ENCODE data around the gene NTN5. TPM values are rescaled to one million over a fixed set of nuclear protein-coding genes. Genes with fewer than 3 reads are reported as not detected.
"Not testable (repeated sequence)": the region's sequence is repeated elsewhere in the genome, so short reads cannot be mapped to it uniquely, and the experiment has no call there.

NTN5 gene
- total RNA-seq, 1 donor from 2014 or later = 0.81 TPM

DNA sequence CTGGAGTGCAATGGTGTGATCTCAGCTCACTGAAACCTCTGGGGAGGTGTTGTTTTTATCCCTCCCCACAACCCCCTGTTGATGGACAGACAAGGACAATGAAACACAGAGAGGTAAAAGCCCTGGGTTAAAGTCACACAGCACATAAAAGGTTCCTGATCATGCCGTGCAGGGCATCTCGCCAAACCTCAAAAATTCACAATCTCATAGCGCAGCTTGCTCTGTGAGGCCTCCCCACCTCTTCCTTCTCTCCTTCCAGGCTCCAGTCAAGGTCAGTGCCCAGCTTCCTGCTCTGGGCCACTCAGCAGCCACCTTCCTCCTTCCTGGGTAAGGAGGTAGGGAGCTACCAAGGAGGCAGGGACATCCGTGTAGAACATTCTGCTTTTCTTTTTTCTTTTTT lies 25.2 kb upstream of the NTN5 start:
- intact Hi-C loops (cut with micrococcal nuclease) = no loop called here

- intact Hi-C loops (cut with micrococcal nuclease) = no loop called here
These were observed 23.7 kb upstream of the NTN5 start for GRCh38 chr19:48696353-48697010.

DNA sequence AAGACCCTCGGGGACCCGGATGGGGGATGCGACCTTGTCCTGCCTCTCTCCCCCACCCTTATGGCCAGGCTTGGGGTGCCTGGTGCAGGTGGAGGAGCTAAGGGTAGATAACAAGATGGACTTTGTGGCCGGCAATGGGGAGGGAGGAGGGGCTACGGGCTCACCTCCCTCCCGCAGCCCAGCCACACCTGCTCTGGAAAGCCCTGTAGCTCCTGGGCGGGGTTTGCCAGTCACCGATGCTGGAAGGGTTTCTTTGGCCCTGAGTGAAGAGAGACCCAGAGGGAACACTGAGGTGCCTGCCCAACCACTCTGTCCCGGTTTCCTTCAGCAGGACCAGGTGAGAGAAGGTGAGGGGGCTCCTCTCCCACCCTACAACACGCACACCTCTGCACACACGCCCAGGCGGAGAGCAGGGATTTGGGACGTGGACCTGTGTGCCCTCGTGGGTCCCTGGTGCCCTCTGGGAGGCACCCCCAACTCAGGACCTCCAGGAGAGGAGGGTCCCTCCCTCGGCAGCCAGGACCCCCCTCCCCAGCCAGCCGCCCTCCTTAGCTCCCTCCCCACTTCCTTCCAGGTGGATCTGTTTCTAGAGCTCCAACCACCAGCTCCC lies 23.0 kb upstream of the NTN5 start, which contains the start of gene FUT2:
Gene FUT2 (plus strand): TSS at position 229 of the 610 bp plus-strand sequence. CDS start 6,986 bp downstream, outside the sequence.
- intact Hi-C loops (cut with micrococcal nuclease) = no loop called here

- intact Hi-C loops (cut with micrococcal nuclease) = not testable (repeated sequence)
These were observed 20.8 kb upstream of the NTN5 start for GRCh38 chr19:48693629-48694028.

DNA sequence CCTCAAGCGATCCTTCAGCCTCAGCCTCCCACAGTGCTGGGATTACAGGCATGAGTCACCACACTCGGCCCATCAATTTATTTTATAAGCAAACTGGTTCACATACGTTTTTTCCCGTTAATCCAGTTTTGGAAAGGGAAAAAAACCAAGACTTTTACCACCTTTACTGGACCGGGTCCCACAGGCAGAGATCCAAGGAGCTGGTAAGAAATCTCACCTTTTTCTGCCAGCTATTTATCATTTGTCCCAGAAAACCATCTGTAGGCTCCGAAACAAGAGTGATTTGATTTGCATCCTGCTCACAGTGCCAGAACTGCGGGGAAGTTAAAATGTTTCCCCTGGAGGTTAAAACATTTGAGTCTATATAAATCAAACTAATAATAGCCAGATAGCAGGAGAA lies 16.6 kb upstream of the NTN5 start:
- intact Hi-C loops (cut with micrococcal nuclease) = no loop called here

DNA sequence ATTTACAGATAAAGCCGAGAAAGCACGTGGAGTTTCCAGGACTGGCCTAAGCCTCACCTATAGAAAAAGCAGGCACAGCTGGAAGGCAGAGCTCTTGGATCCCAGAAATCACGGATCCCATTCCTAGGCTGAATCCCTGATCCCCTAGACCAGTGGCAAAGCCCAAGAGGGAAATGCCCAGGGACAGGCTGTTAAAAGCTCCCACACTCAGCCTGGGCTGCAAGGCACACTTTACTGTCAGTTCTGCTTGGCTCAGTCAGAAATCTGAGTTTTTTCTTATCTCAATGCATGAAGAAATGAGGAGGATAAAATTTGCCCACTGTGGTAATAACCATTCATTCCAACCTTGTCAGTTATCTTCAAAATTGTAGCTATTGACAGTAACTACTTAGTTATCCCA lies 15.0 kb upstream of the NTN5 start:
- intact Hi-C loops (cut with micrococcal nuclease) = no loop called here

DNA sequence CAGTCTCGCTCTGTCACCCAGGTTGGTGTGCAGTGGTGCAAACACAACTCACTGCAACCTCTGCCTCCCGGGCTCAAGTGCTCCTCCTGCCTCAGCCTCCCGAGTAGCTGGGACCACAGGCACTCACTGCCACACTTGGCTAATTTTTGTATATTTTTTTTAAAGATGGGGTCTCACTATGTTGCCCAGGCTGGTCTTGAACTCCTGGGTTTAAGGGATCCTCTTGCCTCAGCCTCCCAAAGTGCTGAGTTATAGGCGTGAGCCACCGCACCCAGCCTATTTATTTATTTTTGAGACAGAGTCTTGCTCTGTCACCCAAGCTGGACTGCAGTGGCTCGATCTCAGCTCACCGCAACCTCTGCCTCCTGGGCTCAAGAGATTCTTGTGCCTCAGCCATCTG lies 13.8 kb upstream of the NTN5 start:
- intact Hi-C loops (cut with micrococcal nuclease) = not testable (repeated sequence)

GRCh38 chr19:48686088-48686487 lies 13.3 kb upstream of the NTN5 start:
- intact Hi-C loops (cut with micrococcal nuclease) = no loop called here

GRCh38 chr19:48685583-48685982 lies 12.8 kb upstream of the NTN5 start:
- intact Hi-C loops (cut with micrococcal nuclease) = no loop called here

- intact Hi-C loops (cut with micrococcal nuclease) = no loop called here
These were observed 10.5 kb upstream of the NTN5 start for GRCh38 chr19:48683349-48683748.

- intact Hi-C loops (cut with micrococcal nuclease) = no loop called here
These were observed 8.3 kb upstream of the NTN5 start for GRCh38 chr19:48681127-48681470.

- intact Hi-C loops (cut with micrococcal nuclease) = no loop called here
These were observed 7.8 kb upstream of the NTN5 start for GRCh38 chr19:48680436-48681126.

- intact Hi-C loops (cut with micrococcal nuclease) = not testable (repeated sequence)
These were observed 7.2 kb upstream of the NTN5 start for GRCh38 chr19:48680006-48680405.

DNA sequence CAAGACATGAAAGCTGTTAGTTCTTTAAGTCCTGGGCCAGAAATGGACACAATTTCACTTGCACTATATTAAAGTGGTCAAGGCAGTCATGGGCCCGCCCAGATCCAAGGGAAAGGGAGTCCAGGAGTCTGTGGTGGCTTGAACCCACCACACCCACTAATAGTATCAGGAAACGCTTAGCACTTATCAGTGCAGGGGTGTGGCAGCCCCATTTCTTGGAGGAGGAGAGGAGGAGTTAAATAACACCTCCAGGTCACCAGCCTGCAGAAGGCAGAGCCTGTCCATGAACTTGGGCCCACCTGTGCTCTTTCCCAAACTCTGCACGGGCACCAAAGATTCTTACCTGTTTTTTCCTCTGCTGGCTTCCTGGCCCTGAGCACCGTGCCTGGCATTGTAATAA lies 5.4 kb upstream of the NTN5 start:
- intact Hi-C loops (cut with micrococcal nuclease) = no loop called here

DNA sequence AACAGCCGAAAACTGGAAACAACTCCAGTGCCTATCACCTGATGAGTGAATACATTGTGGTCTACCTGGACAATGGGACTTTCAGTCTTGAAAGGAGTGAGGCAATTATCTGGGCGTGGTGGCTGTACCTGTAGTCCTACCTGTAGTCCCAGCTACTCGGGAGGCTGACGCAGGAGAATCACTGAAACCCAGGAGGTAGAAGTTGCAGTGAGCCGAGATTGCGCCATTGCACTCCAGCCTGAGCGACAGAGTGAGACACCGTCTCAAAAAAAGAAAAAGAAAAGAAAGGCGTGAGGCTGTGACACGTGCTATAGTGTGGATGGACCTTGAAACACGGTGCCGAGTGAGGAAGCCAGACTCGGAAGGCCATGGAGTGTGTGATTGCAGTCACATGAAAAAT lies 4.1 kb upstream of the NTN5 start:
- intact Hi-C loops (cut with micrococcal nuclease) = no loop called here

- intact Hi-C loops (cut with micrococcal nuclease) = no loop called here
These were observed 3.7 kb upstream of the NTN5 start for GRCh38 chr19:48676487-48676886.

DNA sequence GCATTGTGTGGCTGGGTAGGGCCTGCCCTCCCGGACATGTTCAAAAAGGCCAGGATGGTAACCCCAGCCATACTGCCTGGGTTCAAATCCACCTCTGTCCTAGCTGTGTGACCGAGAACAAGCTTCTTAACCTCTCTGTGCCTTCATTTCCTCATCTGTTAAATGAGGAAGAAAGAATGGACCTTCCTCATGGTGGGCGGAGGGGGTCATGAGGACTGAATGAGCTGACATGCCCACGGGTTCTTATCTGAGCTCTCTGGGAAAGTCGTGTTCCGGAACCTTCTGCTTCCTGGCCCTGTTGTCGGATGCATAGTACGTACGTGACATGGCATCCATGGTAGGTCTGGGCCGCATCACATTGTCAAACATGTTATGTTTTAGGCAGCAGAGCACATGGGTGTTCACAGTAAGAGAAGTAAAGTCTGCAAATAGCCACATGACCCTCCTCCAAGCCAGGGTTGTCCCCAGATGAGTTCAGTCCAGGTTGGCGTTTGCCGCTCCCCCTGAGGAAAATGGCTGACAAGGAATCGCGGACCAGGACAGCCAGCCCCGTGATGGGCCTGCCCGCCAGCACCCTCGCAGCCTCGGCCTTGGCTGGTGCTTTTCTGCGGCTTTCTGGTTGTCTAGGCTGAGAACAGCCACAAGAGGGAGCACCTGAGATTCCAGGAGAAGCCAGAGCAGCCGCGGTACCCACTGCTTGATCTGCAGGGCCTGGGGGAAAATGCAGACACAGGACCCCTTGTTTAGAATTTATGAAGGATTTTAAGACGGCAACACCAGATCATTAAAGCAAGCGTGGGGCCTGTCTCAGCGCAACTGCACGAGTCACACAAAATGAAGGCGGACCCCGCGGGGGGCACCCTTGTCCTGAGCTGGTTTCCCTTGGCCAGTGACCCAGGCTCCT lies 2.4 kb upstream of the NTN5 start:
- intact Hi-C loops (cut with micrococcal nuclease) = loop anchor here (1.0 kb wide), 3 partner anchors 29 to 64 kb away; partner anchors contain the start of gene CA11

GRCh38 chr19:48674216-48674809 lies 1.5 kb upstream of the NTN5 start:
- intact Hi-C loops (cut with micrococcal nuclease) = no loop called here

GRCh38 chr19:48673436-48674100 lies 751 bp upstream of the NTN5 start:
- intact Hi-C loops (cut with micrococcal nuclease) = no loop called here

DNA sequence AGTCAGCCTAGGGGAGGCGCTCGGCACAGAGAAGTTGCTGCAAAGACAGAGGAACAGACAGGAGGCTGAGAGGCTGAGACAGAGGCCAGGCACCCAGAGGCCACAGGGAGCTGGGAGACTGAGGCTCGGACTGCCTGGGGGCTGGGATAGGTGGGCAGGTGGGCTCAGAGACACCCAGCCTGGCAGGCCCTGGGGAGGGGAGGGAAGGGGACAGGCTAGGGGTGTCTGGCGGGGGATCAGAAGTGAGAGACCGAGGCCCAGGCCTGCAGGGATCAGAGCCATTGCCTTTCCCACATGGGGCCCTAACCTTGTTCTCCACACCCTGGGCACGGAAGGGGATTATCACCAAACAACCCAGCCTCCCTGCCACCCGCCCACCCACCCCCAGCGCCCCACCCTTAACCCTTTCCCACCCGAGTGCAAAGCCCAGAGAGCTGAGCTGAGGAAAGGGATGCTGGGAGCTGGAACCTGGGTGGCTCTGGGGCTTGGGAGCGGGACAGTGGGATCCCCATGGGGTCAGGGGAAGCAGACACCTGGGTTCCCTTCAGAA lies 1.3 kb downstream of the NTN5 start:
- intact Hi-C loops (cut with micrococcal nuclease) = no loop called here
